ACC112 (cell line): ENCODE data around the gene ATG13.
A peak's percentile ranks its signal among the peaks of the same experiment; 100 is the strongest.

ENCODE experiments used
- H2AFZ ChIP-seq: fragments of 200-600 bp; sonication (generic); one replicate; pipeline ENCODE4 v1.6.0; 2017; ENCODE audit warnings: antibody characterized with exemption, low read length; ENCODE audit not compliant: unreplicated experiment
- H3K27ac ChIP-seq: fragments of 200-600 bp; sonication (generic); 2 replicates; pipeline ENCODE4 v1.5.1; 2014; ENCODE audit warnings: low read depth, mild to moderate bottlenecking, antibody characterized with exemption, low read length, moderate library complexity
- H3K27me3 ChIP-seq: fragments of 200-600 bp; sonication (generic); 2 replicates; pipeline ENCODE4 v1.6.1; 2014; ENCODE audit warnings: mild to moderate bottlenecking, antibody characterized with exemption, low read length, moderate library complexity, mixed read lengths; ENCODE audit not compliant: insufficient read depth
- H3K36me3 ChIP-seq: fragments of 200-600 bp; sonication (generic); 2 replicates; pipeline ENCODE4 v1.6.1; 2016; ENCODE audit warnings: mild to moderate bottlenecking, antibody characterized with exemption, low read length, moderate library complexity, mixed read lengths; ENCODE audit not compliant: insufficient read depth
- H3K4me1 ChIP-seq: fragments of 200-600 bp; sonication (generic); one replicate; pipeline ENCODE4 v1.6.1; 2016; ENCODE audit warnings: low read length, mixed read lengths; ENCODE audit not compliant: insufficient read depth, unreplicated experiment, control insufficient read depth
- H3K4me3 ChIP-seq: fragments of 200-600 bp; sonication (generic); 2 replicates; pipeline ENCODE4 v1.5.1; 2014; ENCODE audit warnings: mild to moderate bottlenecking, low read depth, low read length
- H3K79me2 ChIP-seq: fragments of 200-600 bp; sonication (generic); one replicate; pipeline ENCODE4 v1.6.0; 2016; ENCODE audit warnings: low read length; ENCODE audit not compliant: control insufficient read depth, unreplicated experiment, insufficient read depth

Gene ATG13

GRCh38 chr11:46675288-46675851 is 58.0 kb downstream of the ATG13 start:
- H3K79me2 ChIP-seq, result no peaks in the 10 kb centered on the region
- H2AFZ ChIP-seq, result peak overlapping the region; percentile 45
- peak overlapping the region; percentile 52 for H3K27ac ChIP-seq
- peaks cover 5% of the 10 kb centered on the region; the same call in 1 of the 2 replicates for H3K36me3 ChIP-seq
- H3K4me3 ChIP-seq, result no peak overlapping the region
- H3K4me1 ChIP-seq, result peaks cover 19% of the 10 kb centered on the region
- H3K27me3 ChIP-seq, result no peaks in the 10 kb centered on the region

GRCh38 chr11:46675949-46676348 is 58.6 kb downstream of the ATG13 start:
- H2AFZ ChIP-seq, result no peak overlapping the region
- peak overlapping the region; percentile 52 for H3K27ac ChIP-seq
- H3K79me2 ChIP-seq, result no peaks in the 10 kb centered on the region
- peaks cover 5% of the 10 kb centered on the region; the same call in 1 of the 2 replicates for H3K36me3 ChIP-seq
- no peaks in the 10 kb centered on the region for H3K27me3 ChIP-seq
- H3K4me3 ChIP-seq, result no peak overlapping the region
- peaks cover 19% of the 10 kb centered on the region for H3K4me1 ChIP-seq

- H3K27ac ChIP-seq, result no peak overlapping the region
- H3K79me2 ChIP-seq, result no peaks in the 10 kb centered on the region
- H3K4me1 ChIP-seq, result peaks cover 19% of the 10 kb centered on the region
- H2AFZ ChIP-seq, result no peak overlapping the region
- H3K4me3 ChIP-seq, result no peak overlapping the region
- H3K27me3 ChIP-seq, result no peaks in the 10 kb centered on the region
- H3K36me3 ChIP-seq, result peaks cover 5% of the 10 kb centered on the region; the same call in 1 of the 2 replicates
These were observed 59.2 kb downstream of the ATG13 start for GRCh38 chr11:46676436-46677158.

GRCh38 chr11:46677169-46677568 is 59.8 kb downstream of the ATG13 start:
- Histone ChIP-seq H3K27ac (no peak overlapping the region), H3K27me3 (no peaks in the 10 kb centered on the region), H2AFZ (no peak overlapping the region), H3K4me1 (peaks cover 19% of the 10 kb centered on the region), H3K36me3 (peaks cover 5% of the 10 kb centered on the region; the same call in 1 of the 2 replicates), H3K79me2 (no peaks in the 10 kb centered on the region), H3K4me3 (no peak overlapping the region)

- Histone ChIP-seq H3K4me1 (peaks cover 19% of the 10 kb centered on the region), H3K27me3 (no peaks in the 10 kb centered on the region), H3K4me3 (no peak overlapping the region), H2AFZ (no peak overlapping the region), H3K36me3 (peaks cover 4% of the 10 kb centered on the region; the same call in 1 of the 2 replicates), H3K79me2 (no peaks in the 10 kb centered on the region), H3K27ac (no peak overlapping the region)
These were observed 60.8 kb downstream of the ATG13 start for GRCh38 chr11:46677991-46678740.

- Histone ChIP-seq H3K79me2 (no peaks in the 10 kb centered on the region), H3K27ac (no peak overlapping the region), H3K36me3 (no peaks in the 10 kb centered on the region)
These were observed 61.4 kb downstream of the ATG13 start for GRCh38 chr11:46678741-46679130.

GRCh38 chr11:46679241-46680163 is 62.1 kb downstream of the ATG13 start:
- H2AFZ ChIP-seq, result no peak overlapping the region
- no peaks in the 10 kb centered on the region for H3K79me2 ChIP-seq
- no peak overlapping the region for H3K4me3 ChIP-seq
- peaks cover 19% of the 10 kb centered on the region for H3K4me1 ChIP-seq
- no peaks in the 10 kb centered on the region for H3K27me3 ChIP-seq
- H3K27ac ChIP-seq, result no peak overlapping the region
- 0 out of 2 replicates have a peak, but pooled peaks cover 3% of the 10 kb centered on the region for H3K36me3 ChIP-seq

More at GRCh38 chr11:46678741-46679130, 61.4 kb downstream of the ATG13 start:
- H3K4me3 ChIP-seq, result no peak overlapping the region
- H3K27me3 ChIP-seq, result no peaks in the 10 kb centered on the region
- no peak overlapping the region for H2AFZ ChIP-seq
- peaks cover 19% of the 10 kb centered on the region for H3K4me1 ChIP-seq

GRCh38 chr11:46680164-46680760 is 62.9 kb downstream of the ATG13 start:
- no peak overlapping the region for H3K4me3 ChIP-seq
- no peak overlapping the region for H2AFZ ChIP-seq
- 0 out of 2 replicates have a peak, but pooled peaks cover 4% of the 10 kb centered on the region for H3K36me3 ChIP-seq
- no peaks in the 10 kb centered on the region for H3K79me2 ChIP-seq
- H3K4me1 ChIP-seq, result peaks cover 14% of the 10 kb centered on the region
- H3K27ac ChIP-seq, result no peak overlapping the region
- H3K27me3 ChIP-seq, result no peaks in the 10 kb centered on the region

- no peaks in the 10 kb centered on the region for H3K27me3 ChIP-seq
- peaks cover 9% of the 10 kb centered on the region for H3K4me1 ChIP-seq
- no peak overlapping the region for H2AFZ ChIP-seq
- H3K36me3 ChIP-seq, result 0 out of 2 replicates have a peak, but pooled peaks cover 4% of the 10 kb centered on the region
- no peak overlapping the region for H3K27ac ChIP-seq
- H3K4me3 ChIP-seq, result no peak overlapping the region
- no peaks in the 10 kb centered on the region for H3K79me2 ChIP-seq
These were observed 63.5 kb downstream of the ATG13 start for GRCh38 chr11:46680815-46681214.
